GM06990 (cell line): ENCODE data around the gene ESCO1.

Experiments used
- DNase-seq: peaks from one replicate; pipeline ENCODE4 v3.0.0-alpha.2; 2011; ENCODE audit not compliant: insufficient read length; ENCODE audit errors: extremely low read depth
- H3K27me3 ChIP-seq: replicated peaks from 2 replicates; pipeline ENCODE4 v1.6.0; 2011; ENCODE audit warnings: low read length; ENCODE audit not compliant: control insufficient read depth, insufficient read depth
- H3K36me3 ChIP-seq: 2 replicates; pipeline ENCODE4 v1.5.1; 2011; ENCODE audit warnings: low read length; ENCODE audit not compliant: control insufficient read depth, insufficient read depth
- H3K4me3 ChIP-seq: replicated peaks from 2 replicates; pipeline ENCODE4 v1.5.1; 2011; ENCODE audit warnings: low read depth, mild to moderate bottlenecking, control low read depth, low read length
- CTCF ChIP-seq: IDR thresholded peaks from 2 replicates; pipeline ENCODE4 v1.5.1; 2011; ENCODE audit warnings: low read length, control low read depth, mild to moderate bottlenecking, inconsistent platforms; ENCODE audit not compliant: insufficient read depth, poor library complexity, severe bottlenecking

Gene ESCO1

DNA sequence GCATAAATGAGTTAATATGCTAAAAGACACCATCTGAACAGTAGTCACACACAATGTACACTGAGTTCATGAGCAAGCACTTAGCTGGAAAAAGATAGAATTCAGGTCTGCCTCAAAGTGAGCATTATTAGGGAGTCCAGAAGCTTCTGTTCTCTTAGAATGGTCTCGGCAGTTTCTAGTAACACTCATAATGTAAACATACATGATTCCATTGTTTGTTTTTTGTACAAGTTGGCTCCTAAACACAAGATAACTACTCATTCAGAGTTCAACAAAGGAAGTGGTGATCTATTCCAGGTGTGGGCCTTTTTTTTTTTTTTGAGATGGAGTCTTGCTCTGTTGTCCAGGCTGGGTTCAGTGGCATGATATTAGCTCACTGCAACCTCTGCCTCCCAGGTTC is 66.2 kb downstream of the ESCO1 start:
- no peak for TF ChIP-seq CTCF
- Histone ChIP-seq H3K27me3 (no peaks in the 10 kb centered on the region), H3K4me3 (no peak overlapping the region), H3K36me3 (no peaks in the 10 kb centered on the region; the same call in 1 of the 2 replicates)
- no peak for DNase-seq

GRCh38 chr18:21526463-21526862 is 74.0 kb downstream of the ESCO1 start:
- Histone ChIP-seq H3K36me3 (peaks cover 5% of the 10 kb centered on the region; the same call in 1 of the 2 replicates), H3K27me3 (no peaks in the 10 kb centered on the region), H3K4me3 (no peak overlapping the region)
- TF ChIP-seq CTCF, result no peak
- no peak for DNase-seq

DNA sequence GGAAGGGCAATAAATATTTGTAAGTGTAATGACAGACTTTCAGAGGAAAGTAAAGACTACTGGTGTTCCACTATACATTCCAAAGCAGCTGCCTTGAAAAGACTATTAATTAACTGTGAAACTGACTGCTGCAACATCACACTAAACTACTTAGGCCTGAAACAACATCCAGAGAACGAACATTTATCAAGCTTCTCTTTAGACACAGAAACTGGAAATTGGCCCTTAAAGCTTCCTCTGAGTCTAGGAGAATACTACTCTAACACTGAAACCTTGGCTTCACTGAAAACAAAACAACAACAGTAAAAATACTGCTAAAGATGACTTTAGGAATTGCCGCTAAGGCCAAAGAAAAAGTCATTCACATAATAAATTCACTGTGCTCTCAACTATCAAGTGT is 74.6 kb downstream of the ESCO1 start:
- H3K36me3 ChIP-seq, result peaks cover 5% of the 10 kb centered on the region; the same call in 1 of the 2 replicates
- TF ChIP-seq CTCF, result no peak
- no peak for DNase-seq
- no peak overlapping the region for H3K4me3 ChIP-seq
- H3K27me3 ChIP-seq, result no peaks in the 10 kb centered on the region

- no peak for TF ChIP-seq CTCF
- no peaks in the 10 kb centered on the region for H3K27me3 ChIP-seq
- H3K36me3 ChIP-seq, result peaks cover 5% of the 10 kb centered on the region
- no peak for DNase-seq
- no peak overlapping the region for H3K4me3 ChIP-seq
Measured at GRCh38 chr18:21522530-21522929, 78.0 kb downstream of the ESCO1 start.

DNA sequence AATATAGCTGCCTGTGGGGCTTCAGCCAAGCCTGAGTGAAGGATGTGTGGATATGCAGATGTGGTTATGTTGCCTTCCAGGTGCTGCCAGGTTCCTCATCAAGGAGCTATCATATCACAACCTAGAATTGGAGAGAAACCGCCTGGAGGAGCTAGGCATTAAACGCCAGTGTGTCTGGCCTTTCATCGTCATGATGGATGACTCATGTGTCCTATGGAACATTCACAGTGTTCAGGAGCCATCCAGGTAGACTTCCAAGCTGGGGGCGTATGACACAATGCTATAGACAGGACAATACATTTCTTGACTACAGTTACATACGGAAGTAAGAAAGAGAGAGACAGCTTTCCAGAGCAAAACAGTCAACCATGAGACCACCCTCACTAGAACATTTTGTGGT is 86.8 kb downstream of the ESCO1 start:
- no peaks in the 10 kb centered on the region for H3K27me3 ChIP-seq
- no peak for TF ChIP-seq CTCF
- DNase-seq, result no peak
- no peaks in the 10 kb centered on the region; the same call in 1 of the 2 replicates for H3K36me3 ChIP-seq
- no peak overlapping the region for H3K4me3 ChIP-seq

DNA sequence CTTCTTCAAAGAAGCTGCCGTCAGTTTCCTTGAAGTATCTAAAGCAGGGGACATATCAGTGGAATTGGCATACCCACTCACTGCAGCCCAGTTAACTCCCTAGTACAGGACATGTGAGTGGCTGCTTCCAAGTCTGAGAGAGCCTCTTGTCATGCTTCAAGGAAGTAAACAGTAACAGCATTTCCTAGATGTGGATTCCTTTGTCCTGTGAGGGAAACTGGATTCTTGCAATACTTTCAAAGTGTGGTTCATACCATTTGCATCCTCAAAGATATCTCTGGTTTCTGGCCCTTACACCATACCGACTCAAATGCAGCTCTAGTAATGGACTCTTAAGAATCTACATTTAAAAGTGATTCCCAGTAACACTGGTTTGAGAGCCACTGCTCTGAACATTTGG is 87.2 kb downstream of the ESCO1 start:
- TF ChIP-seq CTCF, result no peak
- no peak for DNase-seq
- Histone ChIP-seq H3K36me3 (no peaks in the 10 kb centered on the region; the same call in 1 of the 2 replicates), H3K4me3 (no peak overlapping the region), H3K27me3 (no peaks in the 10 kb centered on the region)
